Measurements from ENCODE around the gene ANTKMT. TPM values are rescaled to one million over a fixed set of nuclear protein-coding genes. Genes with fewer than 3 reads are reported as not detected.

ANTKMT gene
- total and polyA plus RNA-seq, 2 donors (not counting 3 experiments of a cell fraction or from before 2014, with no cell fraction given): 26.1 to 27.9 TPM

DNA sequence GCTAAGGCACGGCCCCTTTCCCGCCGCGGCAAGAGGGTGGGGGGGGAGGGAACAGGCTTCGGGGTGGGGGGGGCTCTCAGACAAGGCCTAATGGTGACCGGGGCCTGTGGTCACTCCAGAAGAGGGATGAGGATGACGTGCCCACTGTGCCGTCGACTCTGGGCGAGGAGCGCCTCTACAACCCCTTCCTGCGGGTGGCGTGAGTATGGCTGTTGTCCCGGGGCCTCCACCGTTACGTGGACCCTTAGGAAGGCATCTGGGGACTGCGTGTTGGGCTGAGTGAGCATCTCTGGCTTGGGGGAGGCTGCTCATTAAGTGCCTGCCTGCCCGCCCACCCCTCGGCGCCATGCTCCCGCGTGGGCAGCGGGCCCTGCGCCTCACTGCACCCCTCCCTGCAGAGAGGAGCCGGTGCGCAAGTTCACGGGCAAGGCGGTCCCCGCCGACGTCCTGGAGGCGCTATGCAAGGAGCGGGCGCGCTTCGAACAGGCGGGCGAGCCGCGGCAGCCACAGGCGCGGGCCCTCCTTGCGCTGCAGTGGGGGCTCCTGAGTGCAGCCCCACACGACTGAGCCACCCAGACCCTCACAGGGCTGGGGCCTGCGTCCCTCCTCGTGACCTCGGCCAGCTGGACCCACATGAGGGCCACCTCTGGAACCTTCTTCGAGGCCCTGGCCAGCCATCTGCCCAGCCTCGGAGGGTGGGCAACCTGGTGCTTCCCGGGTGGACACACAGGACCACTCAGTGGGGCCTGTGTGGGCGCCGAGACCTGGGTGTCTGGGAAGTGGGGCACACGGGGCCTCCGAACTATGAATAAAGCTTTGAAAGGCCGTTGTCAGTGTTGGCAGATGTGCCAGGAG, 8.2 kb downstream of the ANTKMT start:
- CTCF ChIA-PET: interaction anchor here (1.0 to 5.7 kb wide), 4 partner anchors 9 to 59 kb away, joined by 3 to 34 read pairs (median 5); partner anchors contain the start of genes ANTKMT, CHTF18, METRN and RPUSD1
- H3K9me3 ChIP-seq (replicated peaks; ENCODE audit: control insufficient read depth, insufficient read depth, low read length): no peaks in the 10 kb centered on the region
- H3K4me2 ChIP-seq (ENCODE audit: insufficient read depth, low read length): no peak overlapping the region
- intact Hi-C loops (cut with micrococcal nuclease): loop anchor here (2.0 kb wide), 1 partner anchor 14 kb away; the partner anchor contains the start of gene METRN
- H3K36me3 ChIP-seq (ENCODE audit: control insufficient read depth in 2 of 2, extremely low read depth in 1 of 2, insufficient read depth in 2 of 2, low read length in 2 of 2): peaks cover 4 to 12% of the 10 kb centered on the region in 2 experiments
- POLR2A ChIA-PET: no interaction called here
- dilution Hi-C loops (cut with MboI; ENCODE audit: extremely low pct_ligation_motif_present, low sequenced_read_pairs): no loop called here
- H3K4me1 ChIP-seq (ENCODE audit: control insufficient read depth, extremely low read depth, insufficient read depth, low read length): peaks cover 13% of the 10 kb centered on the region
- H4K20me1 ChIP-seq (replicated peaks; ENCODE audit: control insufficient read depth, extremely low read depth, insufficient read depth, low read length): no peaks in the 10 kb centered on the region
- no peak overlapping the region for H3K27ac ChIP-seq (ENCODE audit: insufficient read depth, low read depth, low read length)
- no peak overlapping the region for H3K9ac ChIP-seq (replicated peaks; ENCODE audit: extremely low read depth, insufficient read depth, low read length)
- no peak for DNase-seq (ENCODE audit: low read depth, low spot score)
- TF ChIP-seq EZH2 (IDR thresholded peaks at IDR 0.05; ENCODE audit: borderline replicate concordance, low read depth, low read length, severe bottlenecking): no peak
- TF ChIP-seq POLR2A (IDR thresholded peaks at IDR 0.05; ENCODE audit: low read depth, low read length): no peak
- TF ChIP-seq CTCF (IDR thresholded peaks at IDR 0.05; ENCODE audit: extremely low read depth in 1 of 2, insufficient read depth in 1 of 2, low read depth in 1 of 2, low read length in 2 of 2): no peak
- TF ChIP-seq MYC (IDR thresholded peaks at IDR 0.05; ENCODE audit: low read depth, low read length): no peak
- TF ChIP-seq MAX (IDR thresholded peaks at IDR 0.05; ENCODE audit: insufficient read depth, insufficient read length): no peak
- TF ChIP-seq FOS (IDR thresholded peaks at IDR 0.05; ENCODE audit: borderline replicate concordance, insufficient read depth, low read length): no peak
- no peak for TF ChIP-seq JUN (IDR thresholded peaks at IDR 0.05; ENCODE audit: borderline replicate concordance, insufficient read depth, insufficient read length, low read depth)
- no peak for TF ChIP-seq POLR2AphosphoS5 (IDR thresholded peaks at IDR 0.05; ENCODE audit: insufficient read depth, low read depth, low read length)
- TF ChIP-seq GATA2 (IDR thresholded peaks at IDR 0.05; ENCODE audit: insufficient read depth, insufficient read length, low read depth, low read length): no peak
- FAIRE-seq: no peak
- H3K79me2 ChIP-seq (ENCODE audit: control insufficient read depth, insufficient read depth, low read length): no peaks in the 10 kb centered on the region
- H3K4me3 ChIP-seq (replicated peaks in 1 of 3; ENCODE audit: insufficient read depth in 1 of 3, low read depth in 1 of 3, low read length in 3 of 3): no peak overlapping the region
- no peaks in the 10 kb centered on the region for H3K27me3 ChIP-seq (ENCODE audit: control insufficient read depth in 2 of 2, insufficient read depth in 2 of 2, low read length in 2 of 2)
- no peak overlapping the region for H2AFZ ChIP-seq (ENCODE audit: low read depth, low read length)
- BruUV-seq (replicated peaks): no TSS peak
- H3K9me1 ChIP-seq (replicated peaks; ENCODE audit: control insufficient read depth, extremely low read depth, insufficient read depth, low read length): no peaks in the 10 kb centered on the region

Measured in endothelial cell of umbilical vein (primary cell).